Measurements from ENCODE around the gene PATE4.
"Not testable (repeated sequence)": the region's sequence is repeated elsewhere in the genome, so short reads cannot be mapped to it uniquely, and the experiment has no call there.

DNA sequence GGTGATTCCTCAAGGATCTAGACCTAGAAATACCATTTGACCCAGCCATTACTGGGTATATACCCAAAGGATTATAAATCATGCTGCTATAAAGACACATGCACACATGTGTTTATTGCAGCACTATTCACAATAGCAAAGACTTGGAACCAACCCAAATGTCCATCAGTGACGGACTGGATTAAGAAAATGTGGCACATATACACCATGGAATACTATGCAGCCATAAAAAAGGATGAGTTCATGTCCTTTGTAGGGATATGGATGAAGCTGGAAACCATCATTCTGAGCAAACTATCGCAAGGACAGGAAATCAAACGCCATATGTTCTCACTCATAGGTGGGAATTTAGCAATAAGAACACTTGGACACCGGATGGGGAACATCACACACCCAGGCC is 32.2 kb downstream of the PATE4 start:
- not testable (repeated sequence) for TF ChIP-seq POLR2AphosphoS5, POLR2A, EP300 (IDR thresholded peaks at IDR 0.05)
- TF ChIP-seq, protein P1, sequence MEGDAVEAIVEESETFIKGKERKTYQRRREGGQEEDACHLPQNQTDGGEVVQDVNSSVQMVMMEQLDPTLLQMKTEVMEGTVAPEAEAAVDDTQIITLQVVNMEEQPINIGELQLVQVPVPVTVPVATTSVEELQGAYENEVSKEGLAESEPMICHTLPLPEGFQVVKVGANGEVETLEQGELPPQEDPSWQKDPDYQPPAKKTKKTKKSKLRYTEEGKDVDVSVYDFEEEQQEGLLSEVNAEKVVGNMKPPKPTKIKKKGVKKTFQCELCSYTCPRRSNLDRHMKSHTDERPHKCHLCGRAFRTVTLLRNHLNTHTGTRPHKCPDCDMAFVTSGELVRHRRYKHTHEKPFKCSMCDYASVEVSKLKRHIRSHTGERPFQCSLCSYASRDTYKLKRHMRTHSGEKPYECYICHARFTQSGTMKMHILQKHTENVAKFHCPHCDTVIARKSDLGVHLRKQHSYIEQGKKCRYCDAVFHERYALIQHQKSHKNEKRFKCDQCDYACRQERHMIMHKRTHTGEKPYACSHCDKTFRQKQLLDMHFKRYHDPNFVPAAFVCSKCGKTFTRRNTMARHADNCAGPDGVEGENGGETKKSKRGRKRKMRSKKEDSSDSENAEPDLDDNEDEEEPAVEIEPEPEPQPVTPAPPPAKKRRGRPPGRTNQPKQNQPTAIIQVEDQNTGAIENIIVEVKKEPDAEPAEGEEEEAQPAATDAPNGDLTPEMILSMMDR (IDR thresholded peaks at IDR 0.05) = not testable (repeated sequence)

All from upper lobe of left lung (tissue), 4 donors.